Heart left ventricle (tissue), 13 donors: ENCODE results near the gene GALNT9.

Source experiments
- POLR2A ChIP-seq, 2 donors: fragments of 450-650 bp; IDR thresholded peaks; one replicate each; pipeline ENCODE4 v1.6.1; 2017; ENCODE audit warnings: antibody characterized with exemption in 2 of 2, mild to moderate bottlenecking in 2 of 2, moderate library complexity in 2 of 2
- TF ChIP-seq, protein P1 (sequence below), 12 donors: fragments of 200-600 bp; sonication (generic) in 4 of 12; IDR thresholded peaks; one replicate each; pipeline versions ENCODE4 v1.5.0 to v1.8.0; 2018 to 2022; ENCODE audit warnings: antibody characterized with exemption in 12 of 12, mild to moderate bottlenecking in 5 of 12
- donor health status: ischemic (EF 13 %, LVEDD 7.1; RV severe dilation, severe dysfunction).
- donor health status: DM: no; HTN: yes; CAD: no.
- donor health status: DM: no; HTN: no; CAD: no.
- donor health status: ischemic (EF 25% LVEDD 6.9; RV normal size, moderate dysfunction).
- donor health status: ischemic (EF 25% LVEDD 5.7; RV mildly dilated, moderate dysfunction).
- donor health status: ischemic (EF 35%, LVEDD 5.7; RV mildly dilated, moderate dysfunction).
- donor health status: nonischemic (EF 11% LVEDD 7.7; RV severe dilation, severe dysfunction).
- donor health status: DM: yes; HTN: yes; CAD: no.
- donor health status: PGD.
- donor health status: ischemic (EF 29% LVEDD 5.4; RV normal size, mild dysfunction).
- donor health status: nonischemic (EF 23%, LVEDD 6.1; RV moderate dilation, normal function).

GRCh38 chr12:132246997-132247717, 82.2 kb downstream of the GALNT9 start:
- TF ChIP-seq, protein P1, sequence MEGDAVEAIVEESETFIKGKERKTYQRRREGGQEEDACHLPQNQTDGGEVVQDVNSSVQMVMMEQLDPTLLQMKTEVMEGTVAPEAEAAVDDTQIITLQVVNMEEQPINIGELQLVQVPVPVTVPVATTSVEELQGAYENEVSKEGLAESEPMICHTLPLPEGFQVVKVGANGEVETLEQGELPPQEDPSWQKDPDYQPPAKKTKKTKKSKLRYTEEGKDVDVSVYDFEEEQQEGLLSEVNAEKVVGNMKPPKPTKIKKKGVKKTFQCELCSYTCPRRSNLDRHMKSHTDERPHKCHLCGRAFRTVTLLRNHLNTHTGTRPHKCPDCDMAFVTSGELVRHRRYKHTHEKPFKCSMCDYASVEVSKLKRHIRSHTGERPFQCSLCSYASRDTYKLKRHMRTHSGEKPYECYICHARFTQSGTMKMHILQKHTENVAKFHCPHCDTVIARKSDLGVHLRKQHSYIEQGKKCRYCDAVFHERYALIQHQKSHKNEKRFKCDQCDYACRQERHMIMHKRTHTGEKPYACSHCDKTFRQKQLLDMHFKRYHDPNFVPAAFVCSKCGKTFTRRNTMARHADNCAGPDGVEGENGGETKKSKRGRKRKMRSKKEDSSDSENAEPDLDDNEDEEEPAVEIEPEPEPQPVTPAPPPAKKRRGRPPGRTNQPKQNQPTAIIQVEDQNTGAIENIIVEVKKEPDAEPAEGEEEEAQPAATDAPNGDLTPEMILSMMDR (IDR thresholded peaks at IDR 0.05): no peak
- TF ChIP-seq POLR2A (IDR thresholded peaks at IDR 0.05): no peak
